ENCODE results near the gene RALGDS. TPM values are rescaled to one million over a fixed set of nuclear protein-coding genes. Genes with fewer than 3 reads are reported as not detected.

RALGDS gene
- total and polyA plus RNA-seq, 2 of the 13 experiments (the other 11 are each of a cell fraction or from before 2014, with no cell fraction given) = 12.9 to 25.5 TPM

DNA sequence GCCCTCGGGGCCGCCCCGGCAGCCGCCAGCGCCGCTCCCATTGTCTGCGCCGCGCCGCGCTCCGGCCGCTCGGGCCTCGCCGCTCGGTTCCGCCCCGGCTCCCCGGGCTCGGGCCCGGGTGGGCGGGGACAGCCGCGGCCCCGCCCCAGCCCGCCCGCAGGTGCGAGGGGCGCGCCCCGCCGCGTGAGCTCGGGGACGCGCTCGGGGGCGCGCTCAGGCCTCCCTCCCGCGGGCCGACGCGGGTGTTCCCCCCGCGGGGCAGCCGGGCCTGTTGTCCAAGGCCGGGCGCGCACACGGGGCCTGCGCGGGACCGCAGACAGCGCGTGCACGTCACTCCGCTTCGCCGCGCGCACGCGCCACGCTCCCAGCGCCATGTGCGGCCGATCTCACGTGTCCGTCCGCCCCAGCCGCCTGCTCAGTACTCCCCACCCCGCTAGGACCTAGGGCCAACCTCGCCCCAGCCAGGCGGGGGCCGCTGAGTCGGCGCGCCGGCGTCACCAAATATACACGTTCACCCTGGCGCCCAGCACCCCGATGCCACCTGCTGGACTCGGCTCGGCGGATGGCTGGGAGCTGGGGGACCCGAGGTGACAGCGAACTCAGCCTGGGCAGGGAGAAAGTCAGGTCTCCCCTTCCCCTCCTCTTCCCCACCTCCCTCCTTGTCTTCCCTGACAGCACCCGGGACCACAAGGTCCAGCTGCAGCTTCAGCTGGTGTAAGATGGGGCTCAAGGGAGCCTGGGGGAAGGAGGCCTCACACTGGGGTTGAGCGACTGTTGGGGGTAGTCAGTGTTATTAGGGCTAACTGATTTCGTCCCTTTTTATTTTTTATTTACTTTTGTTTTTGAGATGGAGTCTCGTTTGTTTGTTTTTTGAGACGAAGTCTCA is 28.3 kb upstream of the RALGDS start (continued):
- no peak for TF ChIP-seq FOXA1 (IDR thresholded peaks at IDR 0.05)
- 0 out of 2 replicates have a peak, but pooled peaks have one; percentile 14 for TF ChIP-seq FOXA1 (CRISPR knock-in tag; IDR thresholded peaks at IDR 0.05)
- TF ChIP-seq, protein P1, sequence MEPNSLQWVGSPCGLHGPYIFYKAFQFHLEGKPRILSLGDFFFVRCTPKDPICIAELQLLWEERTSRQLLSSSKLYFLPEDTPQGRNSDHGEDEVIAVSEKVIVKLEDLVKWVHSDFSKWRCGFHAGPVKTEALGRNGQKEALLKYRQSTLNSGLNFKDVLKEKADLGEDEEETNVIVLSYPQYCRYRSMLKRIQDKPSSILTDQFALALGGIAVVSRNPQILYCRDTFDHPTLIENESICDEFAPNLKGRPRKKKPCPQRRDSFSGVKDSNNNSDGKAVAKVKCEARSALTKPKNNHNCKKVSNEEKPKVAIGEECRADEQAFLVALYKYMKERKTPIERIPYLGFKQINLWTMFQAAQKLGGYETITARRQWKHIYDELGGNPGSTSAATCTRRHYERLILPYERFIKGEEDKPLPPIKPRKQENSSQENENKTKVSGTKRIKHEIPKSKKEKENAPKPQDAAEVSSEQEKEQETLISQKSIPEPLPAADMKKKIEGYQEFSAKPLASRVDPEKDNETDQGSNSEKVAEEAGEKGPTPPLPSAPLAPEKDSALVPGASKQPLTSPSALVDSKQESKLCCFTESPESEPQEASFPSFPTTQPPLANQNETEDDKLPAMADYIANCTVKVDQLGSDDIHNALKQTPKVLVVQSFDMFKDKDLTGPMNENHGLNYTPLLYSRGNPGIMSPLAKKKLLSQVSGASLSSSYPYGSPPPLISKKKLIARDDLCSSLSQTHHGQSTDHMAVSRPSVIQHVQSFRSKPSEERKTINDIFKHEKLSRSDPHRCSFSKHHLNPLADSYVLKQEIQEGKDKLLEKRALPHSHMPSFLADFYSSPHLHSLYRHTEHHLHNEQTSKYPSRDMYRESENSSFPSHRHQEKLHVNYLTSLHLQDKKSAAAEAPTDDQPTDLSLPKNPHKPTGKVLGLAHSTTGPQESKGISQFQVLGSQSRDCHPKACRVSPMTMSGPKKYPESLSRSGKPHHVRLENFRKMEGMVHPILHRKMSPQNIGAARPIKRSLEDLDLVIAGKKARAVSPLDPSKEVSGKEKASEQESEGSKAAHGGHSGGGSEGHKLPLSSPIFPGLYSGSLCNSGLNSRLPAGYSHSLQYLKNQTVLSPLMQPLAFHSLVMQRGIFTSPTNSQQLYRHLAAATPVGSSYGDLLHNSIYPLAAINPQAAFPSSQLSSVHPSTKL (CRISPR knock-in tag; IDR thresholded peaks at IDR 0.05) = peak; percentile 34
- TF ChIP-seq, protein P2, sequence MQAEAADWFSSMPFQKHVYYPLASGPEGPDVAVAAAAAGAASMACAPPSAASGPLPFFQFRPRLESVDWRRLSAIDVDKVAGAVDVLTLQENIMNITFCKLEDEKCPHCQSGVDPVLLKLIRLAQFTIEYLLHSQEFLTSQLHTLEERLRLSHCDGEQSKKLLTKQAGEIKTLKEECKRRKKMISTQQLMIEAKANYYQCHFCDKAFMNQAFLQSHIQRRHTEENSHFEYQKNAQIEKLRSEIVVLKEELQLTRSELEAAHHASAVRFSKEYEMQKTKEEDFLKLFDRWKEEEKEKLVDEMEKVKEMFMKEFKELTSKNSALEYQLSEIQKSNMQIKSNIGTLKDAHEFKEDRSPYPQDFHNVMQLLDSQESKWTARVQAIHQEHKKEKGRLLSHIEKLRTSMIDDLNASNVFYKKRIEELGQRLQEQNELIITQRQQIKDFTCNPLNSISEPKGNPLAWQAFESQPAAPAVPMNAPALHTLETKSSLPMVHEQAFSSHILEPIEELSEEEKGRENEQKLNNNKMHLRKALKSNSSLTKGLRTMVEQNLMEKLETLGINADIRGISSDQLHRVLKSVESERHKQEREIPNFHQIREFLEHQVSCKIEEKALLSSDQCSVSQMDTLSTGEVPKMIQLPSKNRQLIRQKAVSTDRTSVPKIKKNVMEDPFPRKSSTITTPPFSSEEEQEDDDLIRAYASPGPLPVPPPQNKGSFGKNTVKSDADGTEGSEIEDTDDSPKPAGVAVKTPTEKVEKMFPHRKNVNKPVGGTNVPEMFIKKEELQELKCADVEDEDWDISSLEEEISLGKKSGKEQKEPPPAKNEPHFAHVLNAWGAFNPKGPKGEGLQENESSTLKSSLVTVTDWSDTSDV (CRISPR knock-in tag; IDR thresholded peaks at IDR 0.05) = 0 out of 2 replicates have a peak, but pooled peaks have one; percentile 37
- TF ChIP-seq, protein P3, sequence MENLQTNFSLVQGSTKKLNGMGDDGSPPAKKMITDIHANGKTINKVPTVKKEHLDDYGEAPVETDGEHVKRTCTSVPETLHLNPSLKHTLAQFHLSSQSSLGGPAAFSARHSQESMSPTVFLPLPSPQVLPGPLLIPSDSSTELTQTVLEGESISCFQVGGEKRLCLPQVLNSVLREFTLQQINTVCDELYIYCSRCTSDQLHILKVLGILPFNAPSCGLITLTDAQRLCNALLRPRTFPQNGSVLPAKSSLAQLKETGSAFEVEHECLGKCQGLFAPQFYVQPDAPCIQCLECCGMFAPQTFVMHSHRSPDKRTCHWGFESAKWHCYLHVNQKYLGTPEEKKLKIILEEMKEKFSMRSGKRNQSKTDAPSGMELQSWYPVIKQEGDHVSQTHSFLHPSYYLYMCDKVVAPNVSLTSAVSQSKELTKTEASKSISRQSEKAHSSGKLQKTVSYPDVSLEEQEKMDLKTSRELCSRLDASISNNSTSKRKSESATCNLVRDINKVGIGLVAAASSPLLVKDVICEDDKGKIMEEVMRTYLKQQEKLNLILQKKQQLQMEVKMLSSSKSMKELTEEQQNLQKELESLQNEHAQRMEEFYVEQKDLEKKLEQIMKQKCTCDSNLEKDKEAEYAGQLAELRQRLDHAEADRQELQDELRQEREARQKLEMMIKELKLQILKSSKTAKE (CRISPR knock-in tag; IDR thresholded peaks at IDR 0.05; ENCODE audit: borderline replicate concordance) = 0 out of 2 replicates have a peak, but pooled peaks have one; percentile 69
- peak; percentile 73 for TF ChIP-seq GABPB1 (CRISPR knock-in tag; IDR thresholded peaks at IDR 0.05)
- TF ChIP-seq SIN3A (IDR thresholded peaks at IDR 0.05; ENCODE audit: borderline replicate concordance, low read depth, low read length) = peak; percentile 60; the same call in 1 of the 2 replicates
- TF ChIP-seq ZNF143 (CRISPR knock-in tag; IDR thresholded peaks at IDR 0.05) = 0 out of 2 replicates have a peak, but pooled peaks have one; percentile 17
- TF ChIP-seq ZNF337 (CRISPR knock-in tag; IDR thresholded peaks at IDR 0.05; ENCODE audit: borderline replicate concordance, low read depth) = 0 out of 2 replicates have a peak, but pooled peaks have one; percentile 49
- peak; percentile 85 for TF ChIP-seq ZSCAN31 (CRISPR knock-in tag; IDR thresholded peaks at IDR 0.05; ENCODE audit: low read depth)
- TF ChIP-seq SALL2 (CRISPR knock-in tag; IDR thresholded peaks at IDR 0.05) = peak; percentile 81
